GM12875 (cell line): Measurements from ENCODE around the gene MRC2.

ENCODE experiments used
- H3K4me3 ChIP-seq: one replicate; pipeline ENCODE4 v1.5.1; 2011; ENCODE audit warnings: low read depth, low read length, control low read depth
- CTCF ChIP-seq: IDR thresholded peaks from 2 replicates; pipeline ENCODE4 v1.5.1; 2011; ENCODE audit warnings: low read depth, mild to moderate bottlenecking, control low read depth, inconsistent platforms, low read length, moderate library complexity, borderline replicate concordance; ENCODE audit not compliant: insufficient read depth

The MRC2 gene

GRCh38 chr17:62676952-62677596 is 49.6 kb downstream of the MRC2 start:
- no peak for TF ChIP-seq CTCF

GRCh38 chr17:62678214-62678919 is 50.9 kb downstream of the MRC2 start:
- no peak for TF ChIP-seq CTCF
- H3K4me3 ChIP-seq, result no peak overlapping the region

More at GRCh38 chr17:62676952-62677596, 49.6 kb downstream of the MRC2 start:
- H3K4me3 ChIP-seq, result no peak overlapping the region

GRCh38 chr17:62679866-62680377 is 52.5 kb downstream of the MRC2 start:
- TF ChIP-seq CTCF, result no peak
- H3K4me3 ChIP-seq, result no peak overlapping the region

GRCh38 chr17:62680541-62681052 is 53.1 kb downstream of the MRC2 start:
- no peak overlapping the region for H3K4me3 ChIP-seq
- TF ChIP-seq CTCF, result no peak

GRCh38 chr17:62681061-62681938 is 53.8 kb downstream of the MRC2 start:
- TF ChIP-seq CTCF, result no peak
- H3K4me3 ChIP-seq, result no peak overlapping the region

- TF ChIP-seq CTCF, result no peak
- H3K4me3 ChIP-seq, result no peak overlapping the region
Observed at GRCh38 chr17:62681939-62682381, 54.5 kb downstream of the MRC2 start.
